Measurements from ENCODE around the gene PCDHGA3.
"Not testable (repeated sequence)": the region's sequence is repeated elsewhere in the genome, so short reads cannot be mapped to it uniquely, and the experiment has no call there.

PCDHGA3 gene

GRCh38 chr5:141349917-141350619 lies 6.4 kb downstream of the PCDHGA3 start, which contains the start of gene PCDHGB1:
PCDHGB1 (plus strand) TSS chr5:141350099; CDS start chr5:141350261, 162 bp downstream.
- no peak for DNase-seq

DNA sequence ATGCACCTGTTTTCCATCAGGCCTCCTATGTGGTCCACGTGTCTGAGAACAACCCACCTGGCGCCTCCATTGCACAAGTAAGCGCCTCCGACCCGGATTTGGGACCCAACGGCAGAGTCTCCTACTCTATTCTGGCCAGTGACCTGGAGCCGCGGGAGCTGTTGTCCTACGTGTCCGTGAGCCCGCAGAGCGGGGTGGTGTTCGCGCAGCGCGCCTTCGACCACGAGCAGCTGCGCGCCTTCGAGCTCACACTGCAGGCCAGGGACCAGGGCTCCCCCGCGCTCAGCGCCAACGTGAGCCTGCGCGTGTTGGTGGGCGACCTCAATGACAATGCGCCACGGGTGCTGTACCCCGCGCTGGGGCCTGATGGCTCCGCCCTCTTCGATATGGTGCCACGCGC lies 8.0 kb downstream of the PCDHGA3 start:
- no peak for DNase-seq

GRCh38 chr5:141354900-141355469 lies 11.4 kb downstream of the PCDHGA3 start, which contains the start of gene PCDHGA4:
PCDHGA4 (plus strand) TSS chr5:141355021; CDS start chr5:141355108, 87 bp downstream.
- DNase-seq = no peak

DNA sequence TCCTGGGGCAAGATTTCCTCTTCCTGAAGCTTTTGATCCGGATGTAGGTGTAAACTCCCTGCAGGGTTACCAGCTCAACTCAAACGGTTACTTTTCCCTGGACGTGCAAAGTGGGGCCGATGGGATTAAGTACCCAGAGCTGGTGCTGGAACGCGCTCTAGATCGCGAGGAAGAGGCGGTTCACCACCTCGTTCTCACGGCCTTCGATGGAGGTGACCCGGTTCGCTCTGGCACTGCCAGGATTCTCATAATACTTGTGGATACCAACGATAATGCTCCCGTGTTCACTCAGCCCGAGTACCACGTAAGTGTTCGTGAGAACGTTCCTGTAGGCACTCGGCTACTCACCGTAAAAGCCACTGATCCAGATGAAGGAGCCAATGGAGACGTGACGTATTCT lies 12.0 kb downstream of the PCDHGA3 start:
- no peak for DNase-seq

DNA sequence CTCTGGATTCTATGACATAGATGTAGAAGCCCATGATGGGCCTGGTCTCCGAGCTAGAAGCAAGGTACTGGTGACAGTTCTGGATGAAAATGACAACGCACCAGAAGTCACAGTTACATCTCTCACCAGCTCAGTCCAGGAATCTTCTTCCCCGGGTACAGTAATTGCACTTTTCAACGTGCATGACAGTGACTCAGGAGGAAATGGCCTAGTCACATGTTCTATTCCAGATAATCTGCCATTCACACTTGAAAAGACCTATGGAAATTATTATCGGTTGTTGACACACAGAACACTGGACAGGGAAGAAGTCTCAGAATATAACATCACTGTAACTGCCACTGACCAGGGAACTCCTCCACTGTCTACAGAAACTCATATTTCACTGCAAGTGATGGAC lies 12.5 kb downstream of the PCDHGA3 start:
- DNase-seq = no peak

GRCh38 chr5:141356950-141357349 lies 13.3 kb downstream of the PCDHGA3 start:
- DNase-seq = no peak

GRCh38 chr5:141359790-141360426 lies 16.3 kb downstream of the PCDHGA3 start, which contains the start of gene PCDHGB2:
PCDHGB2 (plus strand) TSS chr5:141359994; CDS start chr5:141360136, 142 bp downstream.
- no peak for DNase-seq

- no peak for DNase-seq
Observed at GRCh38 chr5:141360685-141361084, 17.1 kb downstream of the PCDHGA3 start.

GRCh38 chr5:141362719-141363118 lies 19.1 kb downstream of the PCDHGA3 start:
- no peak for DNase-seq

DNA sequence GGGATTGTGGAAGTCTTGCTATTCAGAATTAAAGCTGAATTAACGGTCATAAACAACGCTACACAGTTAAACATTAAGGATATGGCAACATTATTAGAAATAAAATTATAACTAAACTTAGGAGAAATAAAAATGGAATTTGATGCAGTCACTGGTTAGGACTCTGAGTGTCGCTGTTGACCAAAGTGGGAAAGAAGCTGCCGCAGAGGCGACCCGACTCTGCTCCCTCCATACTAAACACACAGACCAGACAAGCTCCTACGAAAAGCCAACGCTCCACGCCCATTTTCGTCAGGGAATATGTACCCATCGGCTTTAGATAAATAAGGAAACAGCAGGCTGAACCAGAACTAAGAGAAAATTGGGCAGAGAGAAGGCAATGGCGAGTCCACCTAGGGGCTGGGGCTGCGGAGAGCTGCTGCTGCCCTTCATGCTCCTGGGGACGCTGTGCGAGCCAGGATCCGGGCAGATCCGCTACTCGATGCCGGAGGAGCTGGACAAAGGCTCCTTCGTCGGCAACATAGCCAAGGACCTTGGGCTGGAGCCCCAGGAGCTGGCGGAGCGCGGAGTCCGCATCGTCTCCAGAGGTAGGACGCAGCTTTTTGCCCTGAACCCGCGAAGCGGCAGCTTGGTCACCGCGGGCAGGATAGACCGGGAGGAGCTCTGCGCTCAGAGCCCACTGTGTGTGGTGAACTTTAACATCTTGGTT lies 20.5 kb downstream of the PCDHGA3 start, which contains the start of gene PCDHGA5:
Gene PCDHGA5, plus strand, starts transcription at position 211 of the 709 bp plus-strand sequence. Its CDS starts 169 bp downstream, at position 380.
- DNase-seq = no peak

DNA sequence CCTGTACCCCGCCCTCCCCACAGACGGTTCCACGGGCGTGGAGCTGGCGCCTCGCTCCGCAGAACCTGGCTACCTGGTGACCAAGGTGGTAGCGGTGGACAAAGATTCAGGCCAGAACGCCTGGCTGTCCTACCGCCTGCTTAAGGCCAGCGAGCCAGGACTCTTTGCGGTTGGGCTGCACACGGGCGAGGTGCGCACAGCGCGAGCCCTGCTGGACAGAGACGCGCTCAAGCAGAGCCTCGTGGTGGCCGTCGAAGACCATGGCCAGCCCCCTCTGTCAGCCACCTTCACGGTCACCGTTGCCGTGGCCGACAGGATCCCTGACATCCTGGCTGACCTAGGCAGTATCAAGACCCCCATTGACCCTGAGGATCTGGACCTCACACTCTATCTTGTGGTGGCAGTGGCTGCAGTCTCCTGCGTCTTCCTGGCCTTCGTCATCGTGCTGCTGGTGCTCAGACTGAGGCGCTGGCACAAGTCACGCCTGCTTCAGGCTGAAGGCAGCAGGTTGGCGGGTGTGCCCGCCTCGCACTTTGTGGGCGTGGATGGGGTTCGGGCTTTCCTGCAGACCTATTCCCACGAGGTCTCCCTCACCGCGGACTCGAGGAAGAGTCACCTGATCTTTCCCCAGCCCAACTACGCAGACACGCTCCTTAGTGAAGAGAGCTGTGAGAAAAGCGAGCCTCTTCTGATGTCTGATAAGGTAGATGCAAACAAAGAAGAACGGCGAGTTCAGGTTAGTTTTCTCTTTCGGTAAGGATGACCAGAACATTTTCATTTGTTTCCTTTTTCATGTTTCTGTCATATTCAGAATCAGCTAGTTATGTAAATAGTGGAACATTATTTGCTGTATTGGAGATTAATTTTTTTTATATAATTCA lies 22.6 kb downstream of the PCDHGA3 start:
- no peak for DNase-seq

GRCh38 chr5:141369994-141370848 lies 26.6 kb downstream of the PCDHGA3 start, which contains the start of gene PCDHGB3:
PCDHGB3 (plus strand) TSS chr5:141370242; CDS start chr5:141370395, 153 bp downstream.
- DNase-seq = no peak

DNA sequence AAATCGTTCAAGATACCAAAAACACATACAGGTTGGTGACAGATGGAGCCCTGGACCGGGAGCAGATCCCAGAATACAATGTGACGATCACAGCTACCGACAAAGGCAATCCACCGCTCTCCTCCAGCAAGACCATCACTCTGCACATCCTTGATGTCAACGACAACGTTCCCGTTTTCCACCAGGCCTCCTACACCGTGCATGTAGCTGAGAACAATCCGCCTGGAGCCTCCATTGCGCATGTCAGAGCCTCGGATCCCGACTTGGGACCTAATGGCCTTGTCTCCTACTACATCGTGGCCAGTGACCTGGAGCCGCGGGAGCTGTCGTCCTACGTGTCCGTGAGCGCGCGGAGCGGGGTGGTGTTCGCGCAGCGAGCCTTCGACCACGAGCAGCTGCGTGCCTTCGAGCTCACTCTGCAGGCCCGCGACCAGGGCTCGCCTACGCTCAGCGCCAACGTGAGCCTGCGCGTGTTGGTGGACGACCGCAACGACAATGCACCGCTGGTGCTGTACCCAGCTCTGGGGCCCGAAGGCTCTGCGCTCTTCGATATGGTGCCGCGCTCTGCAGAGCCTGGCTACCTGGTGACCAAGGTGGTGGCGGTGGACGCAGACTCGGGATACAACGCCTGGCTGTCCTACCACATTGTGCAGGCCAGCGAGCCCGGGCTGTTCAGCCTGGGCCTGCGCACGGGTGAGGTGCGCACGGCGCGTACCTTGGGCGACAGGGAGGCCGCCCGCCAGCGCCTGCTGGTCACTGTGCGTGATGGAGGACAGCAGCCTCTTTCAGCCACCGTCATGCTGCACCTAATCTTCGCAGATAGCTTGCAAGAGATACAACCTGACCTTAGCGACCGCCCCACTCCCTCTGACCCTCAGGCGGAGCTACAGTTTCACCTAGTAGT lies 28.2 kb downstream of the PCDHGA3 start:
- DNase-seq = no peak

GRCh38 chr5:141373673-141374317 lies 30.2 kb downstream of the PCDHGA3 start, which contains the start of gene PCDHGA6:
PCDHGA6 (plus strand) TSS chr5:141373891; CDS start chr5:141374084, 193 bp downstream.
- no peak for DNase-seq

GRCh38 chr5:141374627-141375026 lies 31.0 kb downstream of the PCDHGA3 start:
- DNase-seq = no peak

GRCh38 chr5:141375444-141376155 lies 32.0 kb downstream of the PCDHGA3 start:
- not testable (repeated sequence) for DNase-seq

DNA sequence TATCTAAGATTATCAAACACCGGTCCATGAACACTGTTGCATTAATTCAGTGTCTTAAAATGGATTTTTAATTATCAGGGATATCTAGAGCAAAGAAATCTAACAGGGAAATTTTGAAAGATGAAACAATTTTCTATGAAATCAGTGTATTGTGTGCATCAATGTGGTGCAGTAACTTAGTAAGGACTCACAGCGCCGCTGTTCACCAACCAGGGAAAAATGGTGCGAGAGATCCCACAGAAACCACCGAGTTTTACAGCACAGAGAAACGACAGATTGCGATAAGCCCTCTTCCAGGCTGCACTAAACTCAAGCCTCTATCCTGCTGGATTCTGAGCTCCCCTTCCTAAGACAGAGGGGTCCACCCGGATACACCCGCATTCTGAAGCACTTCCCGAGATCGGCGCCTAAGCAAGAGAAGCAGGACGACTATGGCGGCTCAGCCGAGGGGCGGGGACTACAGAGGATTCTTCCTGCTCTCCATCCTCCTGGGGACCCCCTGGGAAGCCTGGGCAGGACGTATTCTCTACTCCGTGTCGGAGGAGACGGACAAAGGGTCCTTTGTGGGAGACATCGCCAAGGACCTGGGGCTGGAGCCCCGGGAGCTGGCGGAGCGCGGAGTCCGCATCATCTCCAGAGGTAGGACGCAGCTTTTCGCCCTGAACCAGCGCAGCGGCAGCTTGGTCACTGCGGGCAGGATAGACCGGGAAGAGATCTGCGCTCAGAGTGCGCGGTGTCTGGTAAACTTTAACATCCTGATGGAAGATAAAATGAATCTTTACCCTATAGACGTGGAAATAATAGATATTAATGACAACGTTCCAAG lies 39.1 kb downstream of the PCDHGA3 start, which contains the start of gene PCDHGA7:
Gene PCDHGA7, plus strand, starts transcription at position 274 of the 826 bp plus-strand sequence. Its CDS starts 158 bp downstream, at position 432.
- no peak for DNase-seq

Measured in NCI-H526 treated with DMSO at 0.1 percent for 48 hours (cell line).